ENCODE data around the gene GRIN2D. TPM values are rescaled to one million over a fixed set of nuclear protein-coding genes. Genes with fewer than 3 reads are reported as not detected.
A peak's percentile ranks its signal among the peaks of the same experiment; 100 is the strongest.

The GRIN2D gene
- 0.54 TPM for total RNA-seq

DNA sequence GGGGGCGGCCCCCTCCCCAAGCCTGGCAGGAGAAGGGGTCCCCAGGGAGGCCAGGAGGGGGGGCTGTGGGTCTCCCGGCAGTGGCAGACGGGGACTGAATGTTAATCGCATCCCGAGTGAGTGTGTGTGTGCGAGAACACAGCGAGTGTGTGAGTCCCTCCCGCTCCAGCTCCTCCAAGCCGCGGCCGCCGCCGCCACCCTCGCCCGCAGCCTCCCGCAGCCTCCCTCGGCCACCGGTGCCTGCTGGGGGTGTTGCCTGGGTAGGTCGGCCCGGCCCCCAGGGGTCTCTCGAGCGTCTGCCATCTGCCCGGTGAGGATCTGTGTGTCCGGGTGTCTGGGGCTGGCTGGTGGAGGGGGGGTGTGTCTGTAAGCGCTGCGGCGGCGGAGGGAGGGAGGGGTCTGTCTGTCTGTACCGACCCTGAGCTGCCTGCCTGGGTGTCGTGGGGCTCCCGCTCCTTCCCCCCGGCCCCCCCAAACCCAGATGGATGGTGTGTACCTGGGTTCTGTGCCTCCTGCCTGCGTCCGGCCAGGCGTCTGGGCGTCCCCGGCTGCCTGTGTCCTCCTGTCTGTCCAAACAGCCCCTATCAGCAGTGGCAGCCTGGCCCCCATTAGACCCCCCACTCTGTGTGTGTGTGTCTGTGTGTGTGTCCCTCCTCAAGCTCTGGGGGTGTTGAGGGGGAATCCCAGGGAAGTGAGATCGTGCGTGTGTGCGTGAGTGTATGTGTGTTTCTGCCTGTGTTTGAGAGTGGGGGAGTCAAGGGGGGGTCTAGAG is at the start of gene GRIN2D:
Gene GRIN2D (plus strand): TSS at position 110 of the 772 bp plus-strand sequence. CDS start 4,725 bp downstream, outside the sequence.
- DNase-seq (ENCODE audit: low read depth in 2 of 3, low spot score in 2 of 3): peak in 2 of 3 donors; percentile 58 to 63

DNA sequence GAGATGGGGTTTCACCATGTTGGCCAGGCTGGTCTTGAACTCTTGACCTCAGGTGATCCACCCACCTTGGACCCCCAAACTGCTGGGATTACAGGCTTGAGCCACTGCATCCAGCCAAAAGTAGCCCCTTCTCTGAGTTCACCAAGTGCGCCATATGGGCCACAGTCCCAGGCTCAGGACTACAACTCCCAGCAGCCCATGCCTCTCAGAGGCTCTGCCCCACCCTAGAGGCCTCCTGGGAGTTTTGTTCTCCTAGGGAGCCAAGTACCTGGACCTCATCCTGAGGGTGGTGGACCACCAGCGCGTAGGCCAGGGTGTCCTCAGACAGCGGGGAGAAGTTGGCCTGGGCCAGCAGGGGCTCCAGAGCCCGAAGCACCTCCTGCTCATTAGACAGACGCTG is 48.6 kb upstream of the GRIN2D start:
- DNase-seq (ENCODE audit: low read depth in 2 of 3, low spot score in 2 of 3): no peak

DNA sequence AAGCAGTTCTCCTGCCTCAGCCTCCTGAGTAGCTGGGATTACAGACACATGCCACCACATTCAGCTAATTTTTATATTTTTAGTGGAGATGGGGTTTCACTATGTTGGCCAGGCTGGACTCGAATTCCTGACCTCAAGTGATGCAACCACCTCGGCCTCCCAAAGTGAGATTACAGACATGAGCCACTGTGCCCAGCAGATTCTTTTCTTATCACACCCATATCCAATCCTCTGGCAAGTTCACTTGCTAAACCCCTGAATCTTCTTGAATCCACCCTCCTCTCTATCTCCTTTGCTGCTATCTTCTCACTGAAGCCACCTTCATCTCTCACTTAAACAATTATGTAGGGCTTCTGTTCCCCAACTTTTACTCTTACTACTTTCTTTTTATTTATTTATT is 47.3 kb upstream of the GRIN2D start:
- DNase-seq (ENCODE audit: low read depth in 2 of 3, low spot score in 2 of 3): no peak

DNA sequence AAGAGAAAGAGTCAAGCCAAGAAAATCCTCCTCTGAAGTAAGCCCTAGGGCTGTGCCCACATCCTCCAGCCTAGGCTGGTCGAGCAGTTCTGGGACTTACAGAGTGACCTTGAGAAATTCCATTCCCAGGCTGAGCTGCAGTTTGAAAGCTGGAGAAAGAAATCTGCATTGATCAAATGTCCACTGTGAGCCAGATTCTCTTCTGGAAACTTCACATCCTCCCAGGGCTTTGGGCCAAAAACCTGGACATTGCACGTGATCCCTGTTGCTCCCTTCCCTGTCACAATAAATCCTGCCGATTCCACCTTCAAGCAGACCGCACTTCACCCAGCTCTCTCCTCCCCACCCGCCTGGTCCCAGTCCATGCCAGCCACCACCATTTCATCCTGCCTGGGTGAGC is 45.4 kb upstream of the GRIN2D start:
- no peak for DNase-seq (ENCODE audit: low read depth in 2 of 3, low spot score in 2 of 3)

DNA sequence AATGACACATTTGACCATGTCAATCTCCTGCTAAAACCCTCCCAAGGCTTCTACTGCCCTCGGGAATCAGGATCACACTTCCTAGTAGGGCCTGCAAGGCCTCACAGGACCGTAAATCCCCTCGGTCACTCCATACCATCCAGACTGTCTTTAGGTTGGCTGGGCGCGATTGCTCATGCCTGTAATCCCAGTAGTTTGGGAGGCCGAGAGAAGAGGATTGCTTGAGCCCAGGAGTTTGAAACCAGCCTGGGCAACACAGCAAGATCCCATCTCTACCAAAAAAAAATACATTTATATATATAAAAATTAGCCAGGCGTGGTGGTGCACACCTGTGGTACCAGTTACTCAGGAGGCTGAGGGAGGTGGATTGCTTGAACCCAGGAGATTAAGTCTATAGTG is 44.7 kb upstream of the GRIN2D start:
- DNase-seq (ENCODE audit: low read depth in 2 of 3, low spot score in 2 of 3): no peak

DNA sequence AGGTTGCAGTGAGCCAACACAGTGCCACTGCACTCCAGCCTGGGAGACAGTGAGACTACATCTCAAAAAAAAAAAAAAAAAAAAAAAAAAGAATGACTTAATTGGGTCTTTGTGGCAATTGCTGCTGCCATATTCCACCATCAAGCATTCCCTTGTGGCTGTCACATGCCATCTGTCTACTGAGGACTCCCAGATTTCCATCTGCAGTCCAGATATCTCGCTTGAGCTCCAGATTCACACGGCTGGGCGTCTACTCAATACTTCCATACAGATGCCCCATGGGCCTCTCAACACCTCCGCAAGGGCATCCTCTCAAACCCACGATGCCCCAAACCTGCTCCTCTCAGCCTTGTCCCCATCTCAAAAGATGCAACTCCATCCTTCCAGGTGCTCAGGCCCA is 42.6 kb upstream of the GRIN2D start:
- no peak for DNase-seq (ENCODE audit: low read depth in 2 of 3, low spot score in 2 of 3)

DNA sequence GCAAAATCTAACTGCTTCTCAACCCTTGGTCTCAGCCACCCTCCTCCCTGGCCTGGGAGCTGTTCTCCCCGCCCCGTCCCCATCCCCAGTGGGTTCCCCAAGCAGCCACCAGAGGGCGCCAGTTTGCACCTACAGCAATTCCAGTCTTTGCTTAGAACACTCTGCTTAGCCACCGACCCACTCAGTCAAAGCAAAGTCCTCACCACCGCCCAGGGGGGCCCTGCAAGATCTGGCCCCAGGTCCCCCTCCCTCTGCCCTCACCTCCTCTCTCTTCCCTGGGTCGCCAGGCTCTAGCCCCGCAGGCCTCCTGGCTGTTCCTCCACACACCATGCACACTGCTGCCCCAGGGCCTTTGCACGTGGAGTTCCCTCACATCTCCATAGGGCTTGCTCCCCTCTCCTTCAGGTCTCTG is 42.1 kb upstream of the GRIN2D start:
- DNase-seq (ENCODE audit: low read depth in 2 of 3, low spot score in 2 of 3): peak; percentile 55 to 83 (median 73)

DNA sequence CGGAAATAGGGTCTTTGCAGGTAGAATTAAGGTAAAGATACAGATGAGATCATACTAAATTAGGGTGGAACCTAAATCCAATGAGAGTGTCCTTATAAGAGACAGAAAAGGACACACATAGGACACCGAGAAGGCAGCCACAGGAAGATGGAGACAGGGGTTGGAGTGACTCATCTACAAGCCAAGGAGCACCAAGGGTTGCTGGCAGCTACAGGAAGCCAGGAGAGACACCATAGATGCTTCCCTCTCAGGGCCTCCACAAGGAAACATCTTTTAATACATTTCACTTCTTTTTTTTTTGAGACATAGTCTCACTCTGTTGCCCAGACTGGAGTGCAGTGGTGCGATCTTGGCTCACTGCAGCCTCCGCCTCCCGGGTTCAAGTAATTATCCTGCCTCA is 39.8 kb upstream of the GRIN2D start:
- no peak for DNase-seq (ENCODE audit: low read depth in 2 of 3, low spot score in 2 of 3)

DNA sequence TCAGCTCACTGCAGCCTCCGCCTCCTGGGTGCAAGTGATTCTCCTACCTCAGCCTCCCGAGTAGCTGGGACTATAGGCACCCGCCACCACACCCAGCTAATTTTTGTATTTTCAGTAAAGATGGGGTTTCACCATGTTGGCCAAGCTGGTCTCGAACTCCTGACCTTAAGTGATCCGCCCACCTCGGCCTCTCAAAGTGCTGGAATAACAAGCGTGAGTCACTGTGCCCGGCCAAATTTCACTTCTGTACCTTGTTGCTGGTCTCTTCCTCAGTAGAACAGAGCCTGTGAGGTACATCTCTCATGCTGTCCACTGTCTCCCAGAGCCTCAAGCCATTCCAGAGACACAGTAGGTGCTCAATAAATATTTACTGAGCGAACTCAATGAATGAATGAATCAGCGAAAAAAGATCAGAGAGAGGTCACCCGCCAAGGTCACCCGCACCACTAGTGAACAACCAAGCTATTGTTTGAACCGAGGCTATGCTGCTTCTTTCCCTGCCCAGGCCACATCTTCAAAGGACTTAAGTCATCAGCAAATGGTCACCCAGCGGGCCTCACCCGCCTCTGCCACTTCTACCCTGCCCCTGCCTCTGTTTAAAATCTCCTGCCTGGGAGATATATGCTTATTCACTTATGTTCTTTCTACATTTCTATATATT is 39.0 kb upstream of the GRIN2D start:
- DNase-seq (ENCODE audit: low read depth in 2 of 3, low spot score in 2 of 3): no peak

DNA sequence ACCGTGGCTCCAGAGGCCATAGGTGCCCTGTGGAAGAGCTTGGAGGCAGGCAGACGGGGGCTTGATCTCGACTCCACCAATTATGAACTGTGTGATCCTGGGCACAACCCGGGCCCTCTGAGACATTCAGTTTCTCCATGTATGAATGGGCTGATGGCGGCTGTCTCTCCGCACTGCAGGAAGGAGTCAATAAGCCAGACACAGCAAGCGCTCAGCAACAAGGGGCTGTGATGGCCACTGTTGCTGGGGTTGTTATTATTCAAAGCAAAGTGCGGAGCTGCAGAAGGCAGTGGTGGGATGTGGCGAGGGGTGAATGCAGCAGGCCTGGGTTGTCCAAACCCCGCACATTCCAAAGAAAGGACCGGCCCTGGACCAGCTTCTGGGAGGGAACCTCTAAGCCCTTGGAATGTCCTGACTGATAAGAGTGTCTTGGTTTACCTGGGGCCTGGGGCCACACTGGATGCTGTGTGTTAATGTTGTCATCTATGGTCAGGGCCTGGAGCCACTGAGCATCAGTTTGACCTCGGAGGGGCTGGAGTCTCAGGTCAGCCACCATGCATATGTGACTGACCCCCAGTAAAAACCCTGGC is 38.0 kb upstream of the GRIN2D start:
- DNase-seq (ENCODE audit: low read depth in 2 of 3, low spot score in 2 of 3): no peak

DNA sequence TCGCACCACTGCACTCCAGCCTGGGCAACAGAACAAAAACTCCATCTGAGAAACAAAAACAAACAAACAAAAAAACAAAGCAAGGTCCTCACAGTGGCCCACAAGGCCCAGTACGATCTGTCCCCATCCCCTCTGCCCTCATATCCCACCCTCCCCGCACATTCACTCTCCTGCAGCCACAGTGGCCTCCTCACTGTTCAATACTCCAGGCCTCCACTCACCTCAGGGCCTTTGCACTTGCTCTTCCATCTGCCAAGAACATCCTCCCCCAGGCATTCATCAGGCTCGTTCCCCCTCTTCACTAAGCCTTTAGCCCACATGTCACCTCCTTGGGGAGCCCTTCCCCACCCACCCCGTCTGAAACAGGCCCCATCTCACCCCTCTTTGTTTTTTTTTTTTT is 34.3 kb upstream of the GRIN2D start:
- DNase-seq (ENCODE audit: low read depth in 2 of 3, low spot score in 2 of 3): no peak

DNA sequence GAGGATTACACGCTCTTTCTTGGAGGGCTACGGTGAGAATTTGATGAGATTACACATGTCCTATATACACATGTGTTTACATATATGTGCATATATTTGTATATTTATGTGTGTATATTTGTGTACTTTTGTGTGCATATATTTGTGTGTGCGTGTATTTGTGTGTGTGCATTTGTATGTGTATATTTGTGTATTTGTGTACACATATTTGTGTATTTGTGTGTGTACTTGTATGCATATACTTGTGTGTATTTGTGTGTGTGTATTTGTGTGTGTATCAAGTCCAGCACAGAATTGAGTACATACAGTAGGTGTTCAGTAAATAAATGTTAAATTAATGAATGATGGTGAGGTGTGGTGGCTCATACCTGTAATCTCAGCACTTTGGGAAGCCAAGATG is 31.6 kb upstream of the GRIN2D start:
- DNase-seq (ENCODE audit: low read depth in 2 of 3, low spot score in 2 of 3): no peak

DNA sequence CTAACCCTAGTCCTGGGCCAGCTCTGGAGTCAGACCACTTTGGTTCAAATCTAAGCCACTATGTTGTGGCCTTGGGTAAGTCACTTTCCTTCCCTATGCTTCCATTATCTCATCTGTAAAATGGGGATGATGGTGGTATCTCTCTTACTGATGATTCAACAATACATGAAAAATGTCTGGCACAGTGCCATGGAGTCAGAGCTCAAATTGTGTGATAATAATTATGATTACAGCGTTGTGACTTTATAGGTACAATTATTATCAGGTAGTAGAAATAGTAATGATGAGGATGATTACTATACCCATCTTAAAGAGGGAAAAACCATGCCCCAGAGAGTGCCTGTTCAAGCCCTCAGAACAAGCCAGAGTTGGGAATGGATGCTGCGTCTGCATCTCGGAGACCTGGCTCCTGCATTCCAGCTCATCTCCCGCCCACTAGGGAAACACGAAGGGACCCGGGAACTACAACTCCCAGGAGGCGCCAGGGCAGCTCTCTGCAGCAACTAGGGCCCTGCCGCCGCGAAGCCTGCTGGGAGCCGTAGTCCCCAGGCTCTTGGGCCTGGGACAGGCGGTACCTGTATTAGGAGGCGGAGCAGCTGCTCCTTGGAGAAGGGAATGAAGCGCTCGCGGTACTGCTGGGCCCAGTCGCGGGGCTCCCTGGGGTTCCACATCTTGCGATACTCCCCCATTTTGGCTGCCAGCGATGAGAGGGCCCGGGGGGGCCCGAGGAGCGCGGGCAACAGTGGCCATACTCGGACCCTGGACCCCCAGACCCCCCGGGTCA is 30.6 kb upstream of the GRIN2D start:
- peak; percentile 76 to 90 (median 90) for DNase-seq (ENCODE audit: low read depth in 2 of 3, low spot score in 2 of 3)

DNA sequence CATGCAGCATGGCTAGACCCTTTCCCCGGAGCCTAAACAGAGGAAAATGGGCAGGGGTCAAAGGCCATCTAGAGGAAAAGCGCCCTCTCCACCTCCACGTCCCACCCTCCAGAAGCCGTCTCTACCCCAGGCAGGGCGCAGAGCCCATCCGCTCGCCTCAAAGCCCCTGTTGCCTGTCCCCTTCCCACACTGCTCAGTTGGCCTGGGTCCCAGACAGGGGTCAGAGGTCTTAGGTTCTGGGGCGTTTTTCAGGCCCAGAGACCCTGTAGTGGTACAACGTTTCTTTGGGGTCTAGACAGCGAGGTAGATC is 30.0 kb upstream of the GRIN2D start:
- DNase-seq (ENCODE audit: low read depth in 2 of 3, low spot score in 2 of 3): no peak

DNA sequence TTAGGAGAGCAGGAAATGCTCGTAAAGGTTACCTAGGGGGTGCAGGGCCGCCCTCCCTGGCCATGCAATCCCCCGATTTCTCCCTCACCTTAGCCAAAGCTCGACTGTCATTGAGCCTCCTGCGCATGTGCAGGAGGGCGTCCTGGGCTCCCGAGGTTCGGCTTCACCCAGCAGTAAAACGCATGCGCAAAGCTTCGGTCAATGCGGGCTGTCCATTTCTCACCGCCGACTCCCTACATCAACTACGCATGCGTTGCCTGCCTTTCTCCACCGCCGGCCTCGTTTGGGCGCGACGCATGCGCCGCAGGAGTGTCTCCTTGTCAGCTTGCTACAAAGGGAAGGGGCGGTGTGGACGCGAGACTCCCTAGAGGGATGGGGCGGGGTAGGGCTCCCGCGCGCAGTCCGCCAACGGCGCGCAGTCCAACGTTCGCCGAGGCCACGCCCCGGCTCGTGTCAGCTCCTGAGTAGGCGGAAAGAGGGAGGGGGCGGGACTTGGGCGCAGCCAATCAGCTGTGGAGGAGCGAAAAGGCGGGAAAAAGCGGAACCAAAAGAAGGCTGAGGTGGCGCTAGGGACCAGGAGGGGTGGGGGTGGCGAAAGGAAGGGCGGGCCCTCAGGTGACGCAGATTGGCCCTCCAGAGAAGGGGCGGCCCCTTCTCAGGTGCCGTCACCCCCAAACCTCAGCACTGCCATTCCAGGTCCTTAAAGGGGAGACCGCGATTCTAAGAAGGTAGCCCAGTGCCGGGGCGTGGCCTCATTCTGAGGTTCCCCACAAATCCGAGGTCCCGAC is 29.5 kb upstream of the GRIN2D start, which contains the start of the genes SYNGR4 and TMEM143:
Gene SYNGR4 (plus strand): TSS at position 558 of the 788 bp plus-strand sequence. CDS start 1,476 bp downstream, outside the sequence.
Gene TMEM143 (minus strand): TSS at position 131 of the 788 bp plus-strand sequence. CDS start 20 bp downstream, at position 111.
- peak; percentile 98 to 100 (median 100) for DNase-seq (ENCODE audit: low read depth in 2 of 3, low spot score in 2 of 3)

DNA sequence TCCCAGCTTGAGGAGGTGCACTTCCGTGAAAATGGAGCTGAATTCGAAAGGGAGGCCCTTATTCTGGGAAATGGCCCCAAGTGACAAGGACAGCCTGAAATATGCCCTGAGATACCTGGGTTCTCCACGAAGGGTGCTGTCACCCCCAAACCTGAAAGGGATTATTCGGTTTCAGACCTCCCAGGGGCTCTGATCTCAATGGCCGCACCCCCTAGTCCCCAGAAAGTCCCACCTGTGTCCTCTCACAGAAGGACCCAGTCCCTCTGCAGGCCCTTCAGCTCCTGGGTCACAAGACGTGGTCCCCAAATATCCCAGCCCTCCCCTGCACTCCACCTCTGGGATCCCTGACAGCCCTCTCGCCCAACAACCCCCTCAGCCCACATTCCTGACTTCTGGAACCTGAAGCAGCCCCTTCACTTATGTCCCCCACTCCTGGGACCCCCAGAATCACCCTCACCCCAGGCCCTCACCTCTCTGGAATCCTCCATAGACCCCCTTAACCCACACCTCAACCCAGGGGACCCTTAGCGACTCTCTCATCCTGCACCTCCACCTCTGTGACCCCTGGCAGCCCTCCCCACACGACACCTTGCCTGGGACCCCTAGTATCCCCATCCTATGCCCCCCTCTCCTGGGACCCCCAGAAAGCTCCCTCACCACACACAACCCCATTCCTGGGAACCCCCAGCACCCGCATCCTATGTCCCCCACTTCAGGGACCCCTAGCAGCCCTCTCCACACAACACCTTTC is 28.7 kb upstream of the GRIN2D start:
- no peak for DNase-seq (ENCODE audit: low read depth in 2 of 3, low spot score in 2 of 3)

DNA sequence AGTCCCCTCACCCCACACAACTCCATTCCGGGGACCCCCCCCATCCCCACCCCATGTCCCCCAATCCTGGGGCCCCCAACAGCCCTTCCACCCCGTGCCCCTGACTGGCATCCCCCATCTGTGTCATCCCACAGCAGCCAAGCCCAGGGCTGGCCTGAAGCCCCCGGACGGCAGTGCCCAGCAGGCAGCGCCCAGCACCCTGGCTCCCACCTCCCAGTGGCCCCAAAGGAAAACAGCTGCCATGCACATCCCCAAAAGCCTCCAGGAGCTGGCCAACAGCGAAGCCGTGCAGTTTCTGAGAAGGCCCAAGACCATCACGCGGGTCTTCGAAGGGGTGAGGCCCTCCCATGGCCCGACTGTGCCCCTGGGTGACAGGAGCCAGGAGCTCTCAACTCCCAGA is 27.9 kb upstream of the GRIN2D start:
- DNase-seq (ENCODE audit: low read depth in 2 of 3, low spot score in 2 of 3): no peak

DNA sequence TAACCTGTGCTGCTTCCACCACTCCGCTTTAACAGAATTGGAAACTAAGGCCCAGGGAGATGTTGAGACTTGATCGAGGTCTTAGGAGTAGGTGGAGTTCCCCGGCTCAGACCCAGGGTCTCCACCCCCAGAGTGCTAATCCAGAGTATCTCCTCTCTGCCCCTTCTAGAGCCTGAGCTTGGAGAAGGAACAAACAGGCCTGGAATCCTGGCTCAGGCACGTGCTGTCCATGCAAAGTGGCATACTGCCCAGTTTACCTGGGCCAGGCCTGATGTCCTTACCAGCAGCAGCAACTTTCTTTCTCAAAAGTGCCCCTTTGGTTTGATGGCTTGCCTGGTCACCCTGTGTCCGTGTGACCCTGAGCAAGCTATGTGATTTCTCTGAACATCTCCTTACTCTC is 25.6 kb upstream of the GRIN2D start:
- no peak for DNase-seq (ENCODE audit: low read depth in 2 of 3, low spot score in 2 of 3)

DNA sequence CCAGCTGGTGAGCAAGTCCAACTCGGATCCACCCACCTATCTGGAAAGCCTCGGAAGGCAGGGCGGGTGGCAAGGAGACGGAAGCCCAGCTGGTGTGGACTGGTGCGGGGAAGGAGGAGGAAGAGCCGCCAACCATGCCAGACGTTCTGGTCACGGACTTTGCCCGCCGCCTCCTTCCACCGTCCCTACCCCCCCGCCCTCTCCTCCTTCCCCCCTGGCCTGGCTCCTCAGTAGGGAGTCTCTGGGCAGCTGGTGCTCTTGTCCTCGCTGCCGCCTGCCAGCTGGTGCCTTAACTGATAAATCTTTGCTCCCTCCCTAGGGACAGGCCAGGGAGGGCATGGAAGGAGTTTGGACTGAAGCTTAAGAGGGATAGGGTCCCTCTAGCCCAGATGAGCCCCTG is 24.5 kb upstream of the GRIN2D start:
- DNase-seq (ENCODE audit: low read depth in 2 of 3, low spot score in 2 of 3): no peak

DNA sequence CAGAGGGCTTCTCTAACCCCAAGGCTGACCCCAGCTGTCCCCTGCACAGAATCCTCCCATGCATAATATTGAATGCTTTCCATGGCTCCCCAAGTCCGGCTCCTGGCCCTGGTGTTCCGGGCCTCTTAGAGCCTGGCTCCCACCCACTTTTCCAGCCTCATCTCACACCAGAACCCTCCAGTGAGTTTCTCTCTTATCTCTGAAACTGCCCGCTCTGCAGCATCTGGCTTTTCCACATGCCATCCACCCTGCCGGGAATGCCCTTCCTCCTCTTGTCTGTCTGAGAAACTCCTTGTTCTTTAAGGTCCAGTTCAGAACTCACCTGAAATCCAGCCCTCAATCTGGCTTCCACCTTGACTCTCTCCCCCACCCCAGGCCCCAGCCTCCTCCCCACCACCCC is 22.5 kb upstream of the GRIN2D start:
- DNase-seq (ENCODE audit: low read depth in 2 of 3, low spot score in 2 of 3): no peak
